HL-60 (cell line): ENCODE measurements around the gene CADM2.

ENCODE experiments used
- DNase-seq, 2 experiments: peaks; one replicate each; pipeline ENCODE4 v3.0.0-alpha.2; 2010 to 2020; ENCODE audit warnings: low read depth in 1 of 2, low spot score in 1 of 2
- H3K27ac ChIP-seq: fragments of 250-450 bp; sonication (Bioruptor Pico); replicated peaks from 2 replicates; pipeline ENCODE4 v1.5.1; 2020; ENCODE audit warnings: mild to moderate bottlenecking, moderate library complexity
- H3K27me3 ChIP-seq: fragments of 250-450 bp; sonication (Bioruptor Pico); 2 replicates; pipeline ENCODE4 v1.5.1; 2021; ENCODE audit warnings: mild to moderate bottlenecking, moderate library complexity; ENCODE audit not compliant: insufficient read depth, poor library complexity, severe bottlenecking
- H3K4me3 ChIP-seq: replicated peaks from 2 replicates; pipeline ENCODE4 v1.5.1; 2011; ENCODE audit warnings: mild to moderate bottlenecking, control low read depth, low read length; ENCODE audit not compliant: insufficient read depth
- GABPA ChIP-seq: IDR thresholded peaks from 2 replicates; pipeline ENCODE4 v1.6.1; 2012; ENCODE audit warnings: low read depth
- POLR2AphosphoS5 ChIP-seq: IDR thresholded peaks from 2 replicates; pipeline ENCODE4 v1.6.1; 2012; ENCODE audit warnings: low read depth
- REST ChIP-seq: IDR thresholded peaks from 2 replicates; pipeline ENCODE4 v1.6.1; 2012; ENCODE audit warnings: low read depth; ENCODE audit not compliant: insufficient replicate concordance
- SPI1 ChIP-seq: IDR thresholded peaks from 2 replicates; pipeline ENCODE4 v1.6.1; 2012; ENCODE audit warnings: low read depth, mild to moderate bottlenecking, borderline replicate concordance
- TF ChIP-seq, protein P1 (sequence below): IDR thresholded peaks from one replicate; pipeline ENCODE4 v1.5.1; 2011; ENCODE audit warnings: low read length, control low read depth, inconsistent platforms; ENCODE audit not compliant: insufficient read depth

The CADM2 gene

GRCh38 chr3:85603378-85603777 is 644.6 kb downstream of the CADM2 start:
- Histone ChIP-seq H3K27ac (no peak overlapping the region), H3K27me3 (no peaks in the 10 kb centered on the region), H3K4me3 (no peak overlapping the region)
- TF ChIP-seq, protein P1, sequence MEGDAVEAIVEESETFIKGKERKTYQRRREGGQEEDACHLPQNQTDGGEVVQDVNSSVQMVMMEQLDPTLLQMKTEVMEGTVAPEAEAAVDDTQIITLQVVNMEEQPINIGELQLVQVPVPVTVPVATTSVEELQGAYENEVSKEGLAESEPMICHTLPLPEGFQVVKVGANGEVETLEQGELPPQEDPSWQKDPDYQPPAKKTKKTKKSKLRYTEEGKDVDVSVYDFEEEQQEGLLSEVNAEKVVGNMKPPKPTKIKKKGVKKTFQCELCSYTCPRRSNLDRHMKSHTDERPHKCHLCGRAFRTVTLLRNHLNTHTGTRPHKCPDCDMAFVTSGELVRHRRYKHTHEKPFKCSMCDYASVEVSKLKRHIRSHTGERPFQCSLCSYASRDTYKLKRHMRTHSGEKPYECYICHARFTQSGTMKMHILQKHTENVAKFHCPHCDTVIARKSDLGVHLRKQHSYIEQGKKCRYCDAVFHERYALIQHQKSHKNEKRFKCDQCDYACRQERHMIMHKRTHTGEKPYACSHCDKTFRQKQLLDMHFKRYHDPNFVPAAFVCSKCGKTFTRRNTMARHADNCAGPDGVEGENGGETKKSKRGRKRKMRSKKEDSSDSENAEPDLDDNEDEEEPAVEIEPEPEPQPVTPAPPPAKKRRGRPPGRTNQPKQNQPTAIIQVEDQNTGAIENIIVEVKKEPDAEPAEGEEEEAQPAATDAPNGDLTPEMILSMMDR = no peak
- no peak for TF ChIP-seq GABPA
- no peak for DNase-seq

DNA sequence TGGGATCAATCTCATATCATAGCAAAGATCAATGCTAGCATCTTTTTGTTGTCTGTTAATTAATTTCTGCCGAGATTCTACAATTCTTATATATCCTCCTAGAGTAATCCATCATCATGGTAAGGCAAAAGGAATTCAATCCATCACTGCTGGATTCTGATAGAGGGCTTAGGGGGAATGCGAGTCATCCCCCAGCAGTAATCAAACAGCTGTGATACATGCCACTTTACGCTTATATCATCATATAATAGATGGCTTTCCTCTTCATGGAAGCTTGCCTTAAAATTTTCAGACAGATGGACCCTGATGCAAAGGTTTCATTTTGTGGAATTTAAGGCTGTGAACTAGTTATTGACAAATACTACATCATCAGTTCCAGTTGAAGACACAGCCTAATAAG is 645.9 kb downstream of the CADM2 start:
- Histone ChIP-seq H3K27ac (no peak overlapping the region), H3K4me3 (no peak overlapping the region), H3K27me3 (no peaks in the 10 kb centered on the region)
- TF ChIP-seq GABPA (no peak), REST (no peak), SPI1 (no peak), POLR2AphosphoS5 (no peak)
- TF ChIP-seq, protein P1 = no peak
- DNase-seq = no peak

- no peaks in the 10 kb centered on the region for H3K27me3 ChIP-seq
- H3K4me3 ChIP-seq = no peak overlapping the region
- DNase-seq = no peak
- H3K27ac ChIP-seq = no peak overlapping the region
- TF ChIP-seq REST = no peak
- TF ChIP-seq POLR2AphosphoS5 = no peak
- no peak for TF ChIP-seq SPI1
- TF ChIP-seq, protein P1 = no peak
Measured at GRCh38 chr3:85605066-85605465, 646.3 kb downstream of the CADM2 start.

- H3K4me3 ChIP-seq = no peak overlapping the region
- no peak overlapping the region for H3K27ac ChIP-seq
- TF ChIP-seq, protein P1 = no peak
- no peak for TF ChIP-seq REST
- TF ChIP-seq GABPA = no peak
- no peak for TF ChIP-seq POLR2AphosphoS5
- no peak for TF ChIP-seq SPI1
- H3K27me3 ChIP-seq = no peaks in the 10 kb centered on the region
- DNase-seq = no peak
Measured at GRCh38 chr3:85626662-85627061, 667.9 kb downstream of the CADM2 start.
